SU-DHL-6 (cell line): ENCODE results near the gene KRT15.

ENCODE experiments used
- H2AFZ ChIP-seq: fragments of 200-600 bp; sonication (generic); 2 replicates; pipeline ENCODE4 v1.6.1; 2014; ENCODE audit warnings: low read depth, mild to moderate bottlenecking, moderate library complexity, mixed read lengths, antibody characterized with exemption, low read length; ENCODE audit not compliant: severe bottlenecking
- H3F3A ChIP-seq: fragments of 200-600 bp; shearing (Covaris generic); 2 replicates; pipeline ENCODE4 v1.6.0; 2016; ENCODE audit warnings: antibody characterized with exemption, mild to moderate bottlenecking; ENCODE audit not compliant: insufficient read depth
- H3K27ac ChIP-seq: fragments of 200-600 bp; sonication (generic); 2 replicates; pipeline ENCODE4 v1.5.1; 2016; ENCODE audit warnings: low read depth, mild to moderate bottlenecking, low read length, moderate library complexity, mixed read lengths
- H3K27me3 ChIP-seq: fragments of 200-600 bp; sonication (generic), shearing (Covaris generic); 2 replicates; pipeline ENCODE4 v1.6.0; 2014; ENCODE audit warnings: mild to moderate bottlenecking, low read length
- H3K36me3 ChIP-seq: fragments of 200-600 bp; sonication (generic); 2 replicates; pipeline ENCODE4 v1.6.1; 2014; ENCODE audit warnings: mild to moderate bottlenecking, low read length, mixed read lengths
- H3K4me2 ChIP-seq: fragments of 300-600, 200-600 bp; shearing (Covaris generic), sonication (generic); 2 replicates; pipeline ENCODE4 v1.6.0; 2014; ENCODE audit warnings: low read length, low read depth, mild to moderate bottlenecking; ENCODE audit not compliant: poor library complexity, severe bottlenecking
- H3K4me3 ChIP-seq: fragments of 200-600 bp; sonication (generic); 2 replicates; pipeline ENCODE4 v1.5.1; 2014; ENCODE audit warnings: antibody characterized with exemption, low read length, mild to moderate bottlenecking, mixed read lengths; ENCODE audit not compliant: insufficient read depth, poor library complexity, severe bottlenecking
- H3K79me2 ChIP-seq: fragments of 200-600 bp; sonication (generic); 2 replicates; pipeline ENCODE4 v1.6.1; 2014; ENCODE audit warnings: mild to moderate bottlenecking, low read length, moderate library complexity; ENCODE audit not compliant: insufficient read depth
- H3K9ac ChIP-seq: fragments of 200-600 bp; sonication (generic); 2 replicates; pipeline ENCODE4 v1.7.0; 2014; ENCODE audit warnings: mild to moderate bottlenecking, low read length
- H3K9me2 ChIP-seq: fragments of 200-600 bp; sonication (generic); replicated peaks from 2 replicates; pipeline ENCODE4 v1.6.1; 2014; ENCODE audit warnings: low read length; ENCODE audit not compliant: insufficient read depth
- H3K9me3 ChIP-seq: fragments of 200-600 bp; sonication (generic); 2 replicates; pipeline ENCODE4 v1.6.1; 2014; ENCODE audit warnings: low read length, mixed read lengths; ENCODE audit not compliant: insufficient read depth
- H4K20me1 ChIP-seq: fragments of 200-600 bp; sonication (generic); 2 replicates; pipeline ENCODE4 v1.6.1; 2014; ENCODE audit warnings: low read depth, mild to moderate bottlenecking, antibody characterized with exemption, low read length, moderate library complexity, mixed read lengths
- CTCF ChIP-seq: fragments of 200-600 bp; sonication (generic); IDR thresholded peaks from one replicate; pipeline ENCODE4 v1.5.1; 2017; ENCODE audit warnings: antibody characterized with exemption, mild to moderate bottlenecking, low read length, moderate library complexity; ENCODE audit not compliant: insufficient read depth, poor library complexity, severe bottlenecking
- EZH2phosphoT487 ChIP-seq: fragments of 200-600 bp; sonication (generic), shearing (Covaris generic); conservative IDR thresholded peaks from 2 replicates; pipeline ENCODE4 v1.6.1; 2018; ENCODE audit warnings: mild to moderate bottlenecking, antibody characterized with exemption, low read length, moderate library complexity, mixed read lengths

The KRT15 gene

GRCh38 chr17:41536741-41537613, 18.3 kb upstream of the KRT15 start:
- Histone ChIP-seq H4K20me1 (no peaks in the 10 kb centered on the region), H3K36me3 (no peaks in the 10 kb centered on the region), H3K27me3 (no peaks in the 10 kb centered on the region), H3K9me3 (no peaks in the 10 kb centered on the region), H3K4me2 (no peak overlapping the region), H3K9me2 (no peaks in the 10 kb centered on the region), H3K79me2 (no peaks in the 10 kb centered on the region), H2AFZ (no peak overlapping the region), H3K9ac (no peak overlapping the region), H3K4me3 (no peak overlapping the region), H3F3A (no peaks in the 10 kb centered on the region), H3K27ac (no peak overlapping the region)
- TF ChIP-seq CTCF (no peak), EZH2phosphoT487 (no peak)

GRCh38 chr17:41535764-41536481, 17.2 kb upstream of the KRT15 start:
- H3F3A ChIP-seq = no peaks in the 10 kb centered on the region
- no peak overlapping the region for H3K4me2 ChIP-seq
- no peaks in the 10 kb centered on the region for H4K20me1 ChIP-seq
- no peaks in the 10 kb centered on the region for H3K36me3 ChIP-seq
- TF ChIP-seq EZH2phosphoT487 (no peak), CTCF (no peak)
- no peaks in the 10 kb centered on the region for H3K79me2 ChIP-seq
- no peak overlapping the region for H2AFZ ChIP-seq
- H3K4me3 ChIP-seq = no peak overlapping the region
- H3K27me3 ChIP-seq = no peaks in the 10 kb centered on the region
- no peaks in the 10 kb centered on the region for H3K9me3 ChIP-seq
- no peaks in the 10 kb centered on the region for H3K9me2 ChIP-seq
- H3K9ac ChIP-seq = no peak overlapping the region
- no peak overlapping the region for H3K27ac ChIP-seq

- no peak overlapping the region for H2AFZ ChIP-seq
- peaks cover under 1% of the 10 kb centered on the region; the same call in 1 of the 2 replicates for H3K27me3 ChIP-seq
- no peaks in the 10 kb centered on the region for H3K79me2 ChIP-seq
- H3K4me3 ChIP-seq = no peak overlapping the region
- no peaks in the 10 kb centered on the region for H3K36me3 ChIP-seq
- H3F3A ChIP-seq = no peaks in the 10 kb centered on the region
- no peaks in the 10 kb centered on the region for H3K9me3 ChIP-seq
- H4K20me1 ChIP-seq = no peaks in the 10 kb centered on the region
- no peak for TF ChIP-seq CTCF
- H3K27ac ChIP-seq = no peak overlapping the region
- H3K9me2 ChIP-seq = no peaks in the 10 kb centered on the region
- H3K4me2 ChIP-seq = no peak overlapping the region
- no peak overlapping the region for H3K9ac ChIP-seq
Measured at GRCh38 chr17:41534899-41535546, 16.3 kb upstream of the KRT15 start.
